ENCODE results near the gene EHD1.

Gene EHD1

DNA sequence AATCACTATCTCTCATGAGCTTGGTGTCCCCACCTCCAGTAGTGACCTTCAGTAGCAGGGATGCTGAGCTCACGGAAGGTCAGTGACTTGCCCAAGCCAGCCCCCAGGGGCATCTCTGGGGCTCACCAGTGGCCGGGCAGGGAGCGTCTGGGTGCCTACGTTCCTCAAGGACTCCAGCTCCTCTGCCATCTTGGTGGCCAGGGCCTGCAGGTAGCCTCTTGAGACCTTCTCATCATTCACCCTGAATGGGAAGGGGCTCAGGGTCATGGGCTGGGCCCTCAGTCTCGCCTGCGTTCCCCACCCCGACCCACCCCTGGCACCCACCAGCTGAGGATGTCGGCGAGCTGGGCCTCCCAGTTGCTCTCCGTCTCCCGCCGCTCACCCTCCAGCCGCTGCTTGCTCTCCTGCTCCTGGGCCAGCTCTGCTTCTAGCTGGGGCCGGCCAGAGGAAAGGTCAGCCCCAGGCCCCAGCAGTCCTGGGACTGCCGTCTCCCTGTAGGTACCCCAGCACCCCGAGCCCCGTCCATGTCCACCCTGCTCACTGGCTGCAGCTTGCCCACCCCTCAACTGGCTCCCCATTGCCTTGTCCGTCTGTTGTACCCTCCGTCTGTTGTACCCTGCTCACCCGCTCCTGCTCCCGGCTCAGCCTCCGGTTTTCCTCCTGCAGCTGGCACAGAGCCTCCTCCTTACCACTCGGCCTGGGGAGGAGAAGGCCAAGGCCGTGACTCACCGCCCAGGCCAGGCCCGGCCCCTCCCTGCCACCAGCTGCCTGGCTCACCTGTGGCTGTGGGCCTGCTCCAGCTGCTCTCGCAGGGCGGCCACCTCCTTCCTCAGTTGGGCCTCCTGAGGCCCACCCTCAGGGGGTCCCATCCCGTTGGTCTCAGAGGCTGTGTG is 43.5 kb downstream of the EHD1 start:
- TF ChIP-seq TARDBP (IDR thresholded peaks at IDR 0.05) (no peak), FOXK2 (IDR thresholded peaks at IDR 0.05) (no peak), CTBP1 (IDR thresholded peaks at IDR 0.05; ENCODE audit: borderline replicate concordance) (no peak), SP1 (IDR thresholded peaks at IDR 0.05) (no peak)
- DNase-seq (ENCODE audit: extremely low spot score): no peak
- POLR2A ChIA-PET: interaction anchor here (1.2 kb wide), 1 partner anchor 56 kb away, joined by 3 read pairs; no protein-coding TSS in a partner anchor
- CTCF ChIA-PET: interaction anchor here (1.0 to 1.3 kb wide), 2 partner anchors 9 kb away, joined by 3 read pairs; partner anchors contain the start of gene CDC42BPG

GRCh38 chr11:64834031-64834722 is 44.2 kb downstream of the EHD1 start:
- DNase-seq (ENCODE audit: extremely low spot score): no peak
- TF ChIP-seq ZNF384 (IDR thresholded peaks at IDR 0.05) (no peak), NFRKB (IDR thresholded peaks at IDR 0.05) (no peak)
- CTCF ChIA-PET: interaction anchor here (0.6 to 1.3 kb wide), 3 partner anchors 9 to 140 kb away, joined by 3 read pairs; partner anchors contain the start of gene CDC42BPG
- POLR2A ChIA-PET: interaction anchor here (1.2 kb wide), 1 partner anchor 55 kb away, joined by 3 read pairs; no protein-coding TSS in a partner anchor

DNA sequence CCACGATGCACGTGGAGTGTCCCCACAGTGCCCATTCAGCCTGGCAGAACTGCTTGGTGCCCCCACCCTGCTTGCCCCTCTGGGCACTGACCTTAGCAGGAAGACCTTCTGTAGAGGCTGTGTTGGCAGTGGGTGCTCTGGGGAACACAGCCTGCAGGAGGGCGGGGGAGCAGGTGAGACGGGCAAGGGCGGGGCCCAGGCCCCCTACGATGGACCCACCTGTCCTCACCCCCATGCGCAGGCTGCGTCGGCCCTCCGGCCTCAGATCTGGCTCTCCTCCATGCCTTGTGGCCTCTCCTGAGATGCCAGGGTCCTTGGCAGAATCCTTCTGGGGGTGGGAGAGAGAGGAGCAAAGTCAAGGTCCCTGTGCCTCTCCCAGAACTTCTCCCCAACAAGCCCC is 44.9 kb downstream of the EHD1 start:
- ChIA-PET CTCF (interaction anchor here (0.6 kb wide), 1 partner anchor 141 kb away, joined by 3 read pairs; no protein-coding TSS in a partner anchor), POLR2A (interaction anchor here (1.0 to 1.2 kb wide), 2 partner anchors 55 kb away, joined by 3 read pairs; partner anchors contain the start of gene SF1)
- no peak for DNase-seq (ENCODE audit: extremely low spot score)
- TF ChIP-seq L3MBTL2 (conservative IDR thresholded peaks at IDR 0.05) (no peak), LEF1 (IDR thresholded peaks at IDR 0.05; ENCODE audit: borderline replicate concordance) (no peak), ZNF384 (IDR thresholded peaks at IDR 0.05) (no peak), NFRKB (IDR thresholded peaks at IDR 0.05) (no peak), ARNT (IDR thresholded peaks at IDR 0.05) (no peak), SUZ12 (IDR thresholded peaks at IDR 0.05) (no peak), FOXK2 (IDR thresholded peaks at IDR 0.05) (no peak), PKNOX1 (IDR thresholded peaks at IDR 0.05) (no peak), BHLHE40 (IDR thresholded peaks at IDR 0.05; ENCODE audit: borderline replicate concordance) (no peak), FOXM1 (IDR thresholded peaks at IDR 0.05; ENCODE audit: borderline replicate concordance) (no peak), FOXA1 (IDR thresholded peaks at IDR 0.05) (no peak), SP1 (IDR thresholded peaks at IDR 0.05) (no peak), CTBP1 (IDR thresholded peaks at IDR 0.05; ENCODE audit: borderline replicate concordance) (no peak), ELF4 (IDR thresholded peaks at IDR 0.05) (no peak)

GRCh38 chr11:64833198-64833502 is 45.3 kb downstream of the EHD1 start:
- no peak for DNase-seq (ENCODE audit: extremely low spot score)
- TF ChIP-seq CTBP1 (IDR thresholded peaks at IDR 0.05; ENCODE audit: borderline replicate concordance) (no peak), L3MBTL2 (conservative IDR thresholded peaks at IDR 0.05) (no peak), FOXM1 (IDR thresholded peaks at IDR 0.05; ENCODE audit: borderline replicate concordance) (no peak), TARDBP (IDR thresholded peaks at IDR 0.05) (no peak), FOXA1 (IDR thresholded peaks at IDR 0.05) (no peak), ARNT (IDR thresholded peaks at IDR 0.05) (no peak), PKNOX1 (IDR thresholded peaks at IDR 0.05) (no peak), ELF4 (IDR thresholded peaks at IDR 0.05) (no peak), LEF1 (IDR thresholded peaks at IDR 0.05; ENCODE audit: borderline replicate concordance) (no peak), HDGF (IDR thresholded peaks at IDR 0.05; ENCODE audit: borderline replicate concordance) (no peak), NFRKB (IDR thresholded peaks at IDR 0.05) (no peak), ZNF384 (IDR thresholded peaks at IDR 0.05) (no peak), SP1 (IDR thresholded peaks at IDR 0.05) (no peak), BHLHE40 (IDR thresholded peaks at IDR 0.05; ENCODE audit: borderline replicate concordance) (no peak), SUZ12 (IDR thresholded peaks at IDR 0.05) (no peak), FOXK2 (IDR thresholded peaks at IDR 0.05) (no peak)
- ChIA-PET CTCF (no interaction called here), POLR2A (interaction anchor here (1.0 kb wide), 1 partner anchor 55 kb away, joined by 3 read pairs; the partner anchor contains the start of gene SF1)

GRCh38 chr11:64832467-64833197 is 45.8 kb downstream of the EHD1 start:
- CTCF ChIA-PET: no interaction called here
- DNase-seq (ENCODE audit: extremely low spot score): no peak
- TF ChIP-seq TARDBP (IDR thresholded peaks at IDR 0.05) (no peak), FOXA1 (IDR thresholded peaks at IDR 0.05) (no peak), FOXM1 (IDR thresholded peaks at IDR 0.05; ENCODE audit: borderline replicate concordance) (no peak)
- POLR2A ChIA-PET: interaction anchor here (1.0 kb wide), 1 partner anchor 54 kb away, joined by 3 read pairs; the partner anchor contains the start of gene SF1

DNA sequence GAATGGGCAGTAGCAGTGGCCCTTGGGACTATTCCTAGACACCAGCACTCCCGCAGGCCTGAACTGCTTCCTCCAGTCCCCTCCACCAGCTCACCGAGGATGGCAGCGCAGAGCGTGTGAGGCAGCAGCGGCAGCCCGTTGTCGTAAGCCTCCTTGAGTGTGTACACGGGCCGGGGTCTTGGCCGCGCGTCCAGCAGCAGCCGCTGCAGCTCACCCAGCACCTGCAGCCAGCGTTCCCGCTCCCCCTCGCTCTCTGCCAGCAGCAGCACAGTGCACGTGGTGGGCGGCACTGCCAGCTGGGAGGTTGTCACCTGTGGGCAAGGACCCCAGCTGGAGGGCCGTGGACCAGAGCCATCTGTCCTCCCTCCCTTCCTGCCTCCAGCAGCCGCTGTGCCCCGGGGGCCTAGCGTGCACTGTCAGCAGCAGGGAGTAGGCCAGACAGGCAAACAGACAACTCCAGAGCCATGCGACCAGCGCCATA is 47.0 kb downstream of the EHD1 start:
- no peak for DNase-seq (ENCODE audit: extremely low spot score)
- ChIA-PET POLR2A (no interaction called here), CTCF (no interaction called here)
- TF ChIP-seq HDGF (IDR thresholded peaks at IDR 0.05; ENCODE audit: borderline replicate concordance) (no peak), TARDBP (IDR thresholded peaks at IDR 0.05) (no peak), NFRKB (IDR thresholded peaks at IDR 0.05) (no peak), ZNF384 (IDR thresholded peaks at IDR 0.05) (no peak), PKNOX1 (IDR thresholded peaks at IDR 0.05) (no peak), FOXK2 (IDR thresholded peaks at IDR 0.05) (no peak), LEF1 (IDR thresholded peaks at IDR 0.05; ENCODE audit: borderline replicate concordance) (no peak), ARNT (IDR thresholded peaks at IDR 0.05) (no peak), SUZ12 (IDR thresholded peaks at IDR 0.05) (no peak), ELF4 (IDR thresholded peaks at IDR 0.05) (no peak), BHLHE40 (IDR thresholded peaks at IDR 0.05; ENCODE audit: borderline replicate concordance) (no peak), SP1 (IDR thresholded peaks at IDR 0.05) (no peak), FOXM1 (IDR thresholded peaks at IDR 0.05; ENCODE audit: borderline replicate concordance) (no peak), FOXA1 (IDR thresholded peaks at IDR 0.05) (no peak), CTBP1 (IDR thresholded peaks at IDR 0.05; ENCODE audit: borderline replicate concordance) (no peak), L3MBTL2 (conservative IDR thresholded peaks at IDR 0.05) (no peak)

Data from HEK293T (cell line).